ENCODE measurements around the gene NCOA1.
"Not testable (repeated sequence)": the region's sequence is repeated elsewhere in the genome, so short reads cannot be mapped to it uniquely, and the experiment has no call there.

The NCOA1 gene

GRCh38 chr2:24542269-24542872 is 51.3 kb downstream of the NCOA1 start:
- DNase-seq = no peak

- no peak for DNase-seq
Observed at GRCh38 chr2:24543252-24543651, 52.2 kb downstream of the NCOA1 start.

GRCh38 chr2:24544456-24545115 is 53.5 kb downstream of the NCOA1 start:
- no peak for DNase-seq

- no peak for DNase-seq
Observed at GRCh38 chr2:24546669-24547068, 55.6 kb downstream of the NCOA1 start.

- no peak for DNase-seq
Observed at GRCh38 chr2:24548058-24548457, 57.0 kb downstream of the NCOA1 start.

GRCh38 chr2:24550301-24550700 is 59.2 kb downstream of the NCOA1 start:
- DNase-seq = not testable (repeated sequence)

- DNase-seq = no peak
Observed at GRCh38 chr2:24551016-24551415, 60.0 kb downstream of the NCOA1 start.

GRCh38 chr2:24552836-24553235 is 61.8 kb downstream of the NCOA1 start:
- no peak for DNase-seq

GRCh38 chr2:24558781-24559472 is 67.9 kb downstream of the NCOA1 start:
- DNase-seq = no peak

- DNase-seq = no peak
Observed at GRCh38 chr2:24559473-24560113, 68.5 kb downstream of the NCOA1 start.

- DNase-seq = no peak
Observed at GRCh38 chr2:24565537-24565936, 74.5 kb downstream of the NCOA1 start.

- DNase-seq = no peak
Observed at GRCh38 chr2:24566209-24566608, 75.2 kb downstream of the NCOA1 start.

- DNase-seq = no peak
Observed at GRCh38 chr2:24566630-24567029, 75.6 kb downstream of the NCOA1 start.

GRCh38 chr2:24568551-24568950 is 77.5 kb downstream of the NCOA1 start:
- DNase-seq = no peak

- not testable (repeated sequence) for DNase-seq
Observed at GRCh38 chr2:24569565-24569964, 78.5 kb downstream of the NCOA1 start.

GRCh38 chr2:24570225-24570624 is 79.2 kb downstream of the NCOA1 start:
- no peak for DNase-seq

GRCh38 chr2:24571828-24572442 is 80.9 kb downstream of the NCOA1 start:
- DNase-seq = no peak

- no peak for DNase-seq
Observed at GRCh38 chr2:24576146-24576545, 85.1 kb downstream of the NCOA1 start.

GRCh38 chr2:24576617-24577016 is 85.6 kb downstream of the NCOA1 start:
- DNase-seq = no peak

- DNase-seq = no peak
Observed at GRCh38 chr2:24577481-24577880, 86.4 kb downstream of the NCOA1 start.

- no peak for DNase-seq
Observed at GRCh38 chr2:24579053-24579803, 88.2 kb downstream of the NCOA1 start.

- DNase-seq = no peak
Observed at GRCh38 chr2:24580561-24580960, 89.5 kb downstream of the NCOA1 start.

- DNase-seq = not testable (repeated sequence)
Observed at GRCh38 chr2:24581971-24582370, 90.9 kb downstream of the NCOA1 start.
